CD4-positive, alpha-beta T cell treated with Interleukin-2 at 100 ng/mL for 4 hours (primary cell): ENCODE data around the gene TULP4.
"Not testable (repeated sequence)": the region's sequence is repeated elsewhere in the genome, so short reads cannot be mapped to it uniquely, and the experiment has no call there.

Source experiments
- DNase-seq: peaks from one replicate; pipeline ENCODE4 v3.0.0-alpha.2; 2020; ENCODE audit warnings: low spot score

The TULP4 gene

DNA sequence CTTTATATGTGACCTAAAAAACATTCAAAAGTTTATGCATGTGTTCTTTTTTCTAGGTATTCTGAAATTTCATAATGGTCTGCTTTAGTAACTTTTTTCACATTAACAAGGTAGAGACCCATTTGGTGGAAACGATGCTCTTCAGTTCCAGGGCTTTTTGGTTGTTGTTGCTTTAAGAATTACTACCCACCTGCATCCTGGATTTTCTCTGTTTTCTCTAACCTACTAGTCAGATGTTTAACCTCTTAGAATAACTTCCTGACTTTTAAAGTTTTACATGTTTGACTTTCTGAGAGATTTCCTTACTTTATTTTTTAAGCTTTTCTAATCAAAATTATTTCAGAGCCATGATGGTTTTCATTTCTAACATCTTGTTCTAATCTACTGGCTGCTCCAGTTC is 14.9 kb downstream of the TULP4 start:
- no peak for DNase-seq

DNA sequence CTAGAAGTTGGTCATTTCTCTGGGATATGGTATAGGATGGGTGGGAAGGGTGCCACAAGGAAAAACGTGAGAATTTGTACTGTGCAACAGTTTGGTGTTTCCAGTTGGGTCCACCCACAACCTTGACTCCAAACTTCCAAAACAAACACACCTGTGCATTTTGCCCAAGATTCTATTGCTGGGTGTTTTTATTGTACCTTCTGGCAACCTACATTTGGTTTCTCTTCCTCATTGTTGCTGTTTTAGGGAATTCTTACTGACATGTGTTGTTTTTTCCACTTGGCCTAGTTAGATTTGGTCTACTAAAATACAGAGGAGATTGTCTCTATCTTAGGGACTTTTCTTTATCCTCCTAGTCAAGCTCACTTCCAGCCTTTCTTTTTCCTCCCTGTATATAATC is 16.7 kb downstream of the TULP4 start:
- DNase-seq, result no peak

DNA sequence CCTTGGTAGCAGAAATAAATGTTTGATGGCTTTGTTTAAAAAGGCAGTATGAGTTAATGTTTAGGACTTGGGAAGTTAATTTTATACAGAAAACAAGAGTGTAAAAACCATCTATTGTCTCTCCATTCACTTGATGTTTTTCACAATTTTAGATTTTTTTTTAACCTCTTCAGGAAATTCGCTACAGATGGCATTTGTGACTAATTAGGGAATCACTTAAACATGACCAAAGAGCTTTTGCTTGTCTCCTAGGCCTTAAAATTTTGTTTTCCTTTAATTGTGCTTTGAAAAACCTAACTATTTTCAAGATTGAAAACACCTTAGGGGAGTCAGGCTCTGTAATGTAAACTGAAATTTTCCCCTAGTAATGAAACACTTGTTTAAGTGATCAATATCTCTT is 17.3 kb downstream of the TULP4 start:
- no peak for DNase-seq

DNA sequence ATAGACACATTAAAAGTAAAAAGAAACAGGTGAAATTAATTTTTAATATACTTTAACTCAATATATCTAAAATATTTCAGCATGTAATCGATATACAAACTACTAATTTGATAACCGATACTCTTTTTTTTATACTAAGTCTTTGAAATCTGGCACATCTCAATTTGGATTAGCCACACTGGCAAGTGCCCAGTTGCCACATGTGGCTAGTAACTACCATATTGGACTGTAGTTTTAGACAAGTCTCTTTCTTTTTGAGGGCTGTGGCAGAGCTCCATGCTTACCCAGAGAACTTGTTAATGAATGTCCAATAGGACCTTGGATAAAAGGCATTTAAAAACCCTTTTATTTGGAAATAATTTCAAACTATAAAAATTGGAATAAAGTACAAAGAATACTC is 17.8 kb downstream of the TULP4 start:
- DNase-seq, result no peak

DNA sequence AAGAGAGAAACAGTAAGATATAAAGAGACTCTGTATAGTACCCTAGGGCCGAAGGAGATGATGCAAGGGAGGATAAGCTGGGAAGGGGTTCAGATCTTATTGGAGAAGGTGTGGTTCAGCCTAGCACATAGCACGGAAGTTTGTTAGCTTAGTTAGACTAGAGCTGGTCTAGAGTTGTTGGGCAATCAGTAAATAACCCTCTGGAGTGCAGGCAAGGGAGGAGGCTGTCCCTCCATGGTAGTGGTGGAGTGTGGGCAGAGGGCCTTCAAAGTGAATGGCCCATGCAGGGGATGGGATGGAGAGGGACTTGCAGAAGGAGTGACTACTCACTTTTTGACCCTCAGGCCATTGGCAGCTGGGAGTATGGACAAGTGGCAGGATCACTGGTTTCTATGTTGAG is 20.0 kb downstream of the TULP4 start:
- no peak for DNase-seq

DNA sequence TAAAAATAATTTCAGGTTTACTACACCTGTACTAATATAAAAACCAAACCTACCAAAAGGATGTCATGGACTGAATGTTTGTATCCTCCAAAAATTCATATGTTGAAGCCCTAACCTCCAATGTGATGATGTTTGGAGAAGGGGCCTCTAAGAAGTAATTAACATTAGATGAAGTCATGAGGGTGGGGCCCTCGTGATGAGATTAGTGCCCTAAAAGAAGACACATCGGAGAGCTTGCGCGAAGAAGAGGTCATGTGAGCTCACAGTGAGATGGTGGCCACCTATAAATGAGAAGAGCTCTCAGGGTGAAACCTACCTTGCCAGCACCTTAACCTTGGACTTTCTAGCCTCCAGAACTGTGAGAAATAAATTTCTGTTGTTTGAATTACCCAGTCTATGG is 20.8 kb downstream of the TULP4 start:
- no peak for DNase-seq

DNA sequence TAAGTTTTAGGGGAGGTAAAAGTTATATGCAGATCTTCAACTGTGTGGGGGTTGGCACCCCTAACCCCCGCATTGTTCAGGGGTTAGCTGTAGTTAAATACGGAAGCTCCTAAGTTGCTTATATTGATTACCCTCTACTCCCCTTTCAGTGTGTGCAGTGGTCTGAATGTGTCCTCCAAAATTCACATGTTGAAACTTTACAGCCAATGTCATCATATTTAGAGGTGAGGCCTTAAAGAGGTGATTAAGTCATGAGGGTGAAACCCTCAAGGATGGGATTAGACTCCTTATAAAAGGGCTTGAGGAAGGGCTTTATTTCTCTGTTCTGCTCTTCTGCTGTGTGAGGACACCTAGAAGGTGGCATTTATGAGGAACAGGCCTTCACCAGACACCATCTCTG is 22.3 kb downstream of the TULP4 start:
- DNase-seq, result no peak

DNA sequence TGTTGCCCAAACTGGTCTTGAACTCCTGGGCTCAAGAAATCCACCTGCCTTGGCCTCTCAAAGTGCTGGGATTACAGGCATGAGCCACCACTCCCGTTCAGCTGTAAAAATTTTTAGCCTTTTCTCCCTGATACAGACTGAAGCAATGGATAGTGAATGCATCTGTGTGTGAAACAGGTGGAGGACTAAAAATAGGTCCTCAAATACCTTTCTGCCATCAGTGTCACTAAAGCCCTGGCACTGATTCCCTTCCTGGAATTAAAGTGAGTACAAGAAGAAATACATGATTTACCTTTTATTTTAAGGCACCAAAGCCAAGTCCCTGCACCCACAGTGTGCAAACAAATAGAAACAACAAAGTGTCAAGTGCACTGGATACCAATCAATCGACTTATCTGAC is 25.1 kb downstream of the TULP4 start:
- no peak for DNase-seq

DNA sequence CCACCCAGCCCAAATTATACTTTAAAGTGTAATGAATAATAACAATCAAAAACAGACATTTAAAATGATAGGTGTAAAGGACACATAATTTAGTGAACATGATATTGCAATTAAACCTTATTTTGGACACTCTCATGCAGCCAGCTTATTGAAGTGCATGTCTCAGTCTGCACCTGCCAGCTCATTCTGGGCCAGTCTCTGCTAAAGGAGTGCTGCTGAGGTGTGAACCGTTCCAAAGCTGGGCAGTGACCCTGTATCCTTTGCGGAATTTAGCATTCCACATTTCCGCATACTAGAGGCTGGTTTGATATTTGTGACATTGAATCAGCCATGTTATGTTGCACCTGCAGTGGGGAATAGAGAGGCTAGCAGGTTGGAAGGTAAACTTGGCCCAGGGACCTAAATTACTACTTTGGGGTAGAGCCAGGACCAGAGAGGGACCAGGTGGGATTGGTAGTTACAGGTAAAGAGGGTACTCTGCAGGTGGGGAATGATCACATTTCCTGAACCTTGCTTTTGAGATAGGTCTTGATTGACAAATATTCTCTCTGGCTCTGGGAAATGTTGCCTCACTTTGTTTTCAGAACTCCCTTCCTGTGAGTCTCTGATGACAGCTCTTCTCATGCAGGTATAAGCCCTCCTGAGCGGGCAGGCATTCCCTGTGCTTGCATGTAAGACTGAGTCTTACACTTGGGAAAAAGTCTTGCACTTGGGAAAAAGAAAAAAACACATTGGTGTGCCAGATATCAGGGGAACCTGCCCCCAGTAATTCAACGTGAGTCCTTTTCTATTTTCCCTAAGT is 26.2 kb downstream of the TULP4 start:
- no peak for DNase-seq

DNA sequence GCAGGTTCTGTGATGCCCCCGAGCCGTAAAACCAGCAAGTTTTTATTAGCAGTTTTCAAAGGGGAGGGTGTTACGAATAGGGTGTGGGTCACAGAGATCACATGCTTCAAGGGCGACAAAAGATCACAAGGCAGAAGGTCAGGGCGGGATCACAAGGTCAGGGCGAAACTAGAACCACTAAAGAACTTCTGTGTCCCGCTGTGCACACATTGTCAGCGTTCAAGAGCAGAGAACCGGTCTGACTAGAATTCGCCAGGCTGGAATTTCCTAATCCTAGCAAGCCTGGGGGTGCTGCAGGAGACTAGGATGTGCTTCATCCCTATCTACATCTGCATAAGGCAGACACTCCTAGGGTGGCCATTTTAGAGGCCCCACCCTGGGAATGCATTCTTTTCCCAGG is 26.9 kb downstream of the TULP4 start:
- DNase-seq, result not testable (repeated sequence)

DNA sequence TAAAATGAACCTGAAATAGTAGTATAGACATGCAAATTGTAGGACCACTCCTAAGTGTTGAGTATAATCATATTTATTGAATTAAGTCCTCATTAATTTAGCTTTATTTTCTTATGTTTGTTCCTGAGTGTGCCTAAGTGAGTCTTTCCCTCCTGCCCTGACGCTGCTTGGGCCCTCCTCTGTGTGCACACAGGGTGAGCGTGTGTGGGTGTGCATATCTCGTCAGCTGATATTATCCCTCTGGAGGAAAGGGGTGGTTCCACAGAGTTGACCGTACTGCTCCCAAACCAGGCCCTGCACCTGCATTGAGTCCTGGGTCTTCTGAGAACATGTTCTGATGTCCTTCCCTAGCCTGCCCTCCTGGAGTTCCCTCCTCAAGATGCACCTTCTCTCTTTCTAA is 28.0 kb downstream of the TULP4 start:
- DNase-seq, result no peak

DNA sequence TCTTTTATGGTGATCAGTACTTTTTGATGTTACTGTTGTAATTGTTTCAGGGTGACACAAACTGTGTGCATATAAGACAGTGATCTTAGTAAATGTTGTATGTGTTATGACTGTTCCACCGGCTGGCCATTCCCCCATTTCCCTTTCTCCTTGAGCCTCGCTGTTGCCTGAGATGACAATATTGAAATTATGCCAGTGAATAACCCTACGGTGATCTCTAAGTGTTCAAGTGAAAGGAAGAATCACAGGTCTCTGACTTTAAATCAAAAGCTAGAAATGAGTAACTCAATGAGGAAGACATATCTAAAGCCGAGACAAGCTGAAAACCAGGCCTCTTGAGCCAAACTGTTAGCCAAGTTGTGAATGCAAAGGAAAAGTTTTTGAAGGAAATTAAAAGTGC is 32.3 kb downstream of the TULP4 start:
- DNase-seq, result no peak

DNA sequence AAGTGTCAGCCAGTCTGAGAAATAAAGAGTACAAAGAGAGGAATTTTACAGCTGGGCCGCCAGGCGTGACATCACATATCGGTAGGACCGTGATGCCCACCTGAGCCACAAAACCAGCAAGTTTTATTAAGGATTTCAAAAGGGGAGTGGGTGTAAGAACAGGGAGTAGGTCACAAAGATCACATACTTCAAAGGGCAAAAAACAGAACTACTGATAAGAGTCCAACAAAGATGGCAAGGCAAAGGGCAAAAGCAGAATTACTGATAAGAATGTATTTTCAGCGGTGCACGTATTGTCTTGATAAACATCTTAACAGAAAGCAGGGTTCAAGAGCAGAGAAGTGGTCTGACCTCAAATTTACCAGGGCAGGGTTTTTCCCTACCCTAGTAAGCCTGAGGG is 33.2 kb downstream of the TULP4 start:
- DNase-seq, result not testable (repeated sequence)

DNA sequence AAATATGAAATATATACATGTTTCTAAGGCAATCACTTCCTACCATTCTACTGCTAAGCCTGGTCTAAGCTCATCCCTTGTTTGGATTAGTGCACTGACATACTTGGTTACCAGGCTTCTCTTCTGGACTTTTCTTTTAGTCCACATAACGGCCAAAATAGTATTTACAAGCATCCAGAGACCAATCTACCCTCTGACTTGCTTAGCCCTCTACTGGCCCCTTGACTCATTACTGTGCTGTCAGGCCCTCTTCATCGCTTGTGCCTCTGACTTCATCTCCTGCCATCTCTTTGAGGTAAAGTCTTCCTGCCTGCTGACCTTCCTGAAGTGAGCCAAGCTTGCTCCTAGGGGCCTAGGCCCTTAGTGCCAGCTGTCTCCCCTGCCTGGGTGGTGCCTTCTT is 35.1 kb downstream of the TULP4 start:
- DNase-seq, result no peak

DNA sequence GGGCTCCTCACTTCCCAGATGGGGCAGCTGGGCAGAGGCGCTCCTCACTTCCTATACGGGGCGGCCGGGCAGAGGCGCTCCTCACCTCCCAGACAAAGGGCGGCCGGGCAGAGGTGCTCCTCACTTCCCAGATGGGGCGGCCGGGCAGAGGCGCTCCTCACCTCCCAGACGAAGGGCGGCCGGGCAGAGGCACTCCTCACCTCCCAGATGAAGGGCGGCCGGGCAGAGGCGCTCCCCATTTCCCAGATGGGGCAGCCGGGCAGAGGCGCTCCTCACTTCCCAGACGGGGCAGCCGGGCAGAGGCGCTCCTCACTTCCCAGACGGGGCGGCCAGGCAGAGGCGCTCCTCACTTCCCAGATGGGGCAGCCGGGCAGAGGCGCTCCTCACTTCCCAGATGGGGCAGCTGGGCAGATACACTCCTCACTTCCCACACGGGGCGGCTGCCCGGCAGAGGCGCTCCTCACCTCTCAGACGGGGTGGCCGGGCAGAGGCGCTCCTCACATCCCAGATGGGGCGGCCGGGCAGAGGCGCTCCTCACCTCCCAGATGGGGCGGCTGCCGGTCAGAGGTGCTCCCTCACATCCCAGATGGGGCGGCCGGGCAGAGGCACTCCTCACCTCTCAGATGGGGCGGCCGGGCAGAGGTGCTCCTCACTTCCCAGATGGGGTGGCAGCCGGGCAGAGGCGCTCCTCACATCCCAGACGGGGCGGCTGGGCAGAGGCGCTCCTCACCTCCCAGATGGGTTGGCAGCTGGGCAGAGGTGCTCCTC is 36.7 kb downstream of the TULP4 start:
- not testable (repeated sequence) for DNase-seq

DNA sequence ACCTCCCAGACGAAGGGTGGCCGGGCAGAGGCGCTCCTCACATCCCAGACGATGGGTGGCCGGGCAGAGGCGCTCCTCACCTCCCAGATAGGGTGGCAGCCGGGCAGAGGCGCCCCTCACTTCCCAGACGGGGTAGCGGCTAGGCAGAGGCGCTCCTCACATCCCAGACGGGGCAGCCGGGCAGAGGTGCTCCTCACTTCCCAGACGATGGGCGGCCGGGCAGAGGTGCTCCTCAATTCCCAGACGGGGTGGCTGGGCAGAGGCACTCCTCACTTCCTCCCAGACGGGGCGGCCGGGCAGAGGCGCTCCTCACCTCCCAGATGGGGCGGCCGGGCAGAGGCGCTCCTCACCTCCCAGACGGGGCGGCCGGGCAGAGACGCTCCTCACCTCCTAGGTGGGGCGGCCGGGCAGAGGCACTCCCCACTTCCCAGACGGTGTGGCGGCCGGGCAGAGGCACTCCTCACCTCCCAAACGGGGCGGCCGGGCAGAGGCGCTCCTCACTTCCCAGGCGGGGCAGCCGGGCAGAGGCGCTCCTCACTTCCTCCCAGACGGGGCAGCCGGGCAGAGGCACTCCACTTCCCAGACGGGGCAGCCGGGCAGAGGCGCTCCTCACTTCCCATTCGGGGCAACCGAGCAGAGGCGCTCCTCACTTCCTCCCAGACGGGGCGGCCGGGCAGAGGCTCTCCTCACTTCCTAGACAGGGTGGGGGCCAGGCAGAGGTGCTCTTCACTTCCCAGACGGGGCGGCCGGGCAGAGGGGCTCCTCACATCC is 37.4 kb downstream of the TULP4 start:
- DNase-seq, result not testable (repeated sequence)

DNA sequence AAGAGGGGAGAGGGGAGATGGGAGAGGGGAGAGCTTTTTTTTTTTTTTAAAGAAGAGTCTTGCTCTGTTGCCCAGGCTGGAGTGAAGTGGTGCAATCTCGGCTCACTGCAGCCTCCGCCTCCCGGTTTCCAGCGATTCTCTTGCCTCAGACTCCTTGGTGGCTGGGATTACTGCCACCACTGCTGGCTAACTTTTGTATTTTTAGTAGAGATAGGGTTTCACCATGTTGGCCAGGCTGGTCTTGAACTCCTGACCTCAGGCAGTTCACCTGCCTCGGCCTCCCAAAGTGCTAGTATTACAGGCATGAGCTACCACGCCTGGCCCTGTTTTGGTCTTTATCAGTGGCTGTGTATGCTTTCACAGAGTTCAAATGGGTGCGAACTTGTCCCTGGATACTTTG is 38.5 kb downstream of the TULP4 start:
- DNase-seq, result not testable (repeated sequence)

DNA sequence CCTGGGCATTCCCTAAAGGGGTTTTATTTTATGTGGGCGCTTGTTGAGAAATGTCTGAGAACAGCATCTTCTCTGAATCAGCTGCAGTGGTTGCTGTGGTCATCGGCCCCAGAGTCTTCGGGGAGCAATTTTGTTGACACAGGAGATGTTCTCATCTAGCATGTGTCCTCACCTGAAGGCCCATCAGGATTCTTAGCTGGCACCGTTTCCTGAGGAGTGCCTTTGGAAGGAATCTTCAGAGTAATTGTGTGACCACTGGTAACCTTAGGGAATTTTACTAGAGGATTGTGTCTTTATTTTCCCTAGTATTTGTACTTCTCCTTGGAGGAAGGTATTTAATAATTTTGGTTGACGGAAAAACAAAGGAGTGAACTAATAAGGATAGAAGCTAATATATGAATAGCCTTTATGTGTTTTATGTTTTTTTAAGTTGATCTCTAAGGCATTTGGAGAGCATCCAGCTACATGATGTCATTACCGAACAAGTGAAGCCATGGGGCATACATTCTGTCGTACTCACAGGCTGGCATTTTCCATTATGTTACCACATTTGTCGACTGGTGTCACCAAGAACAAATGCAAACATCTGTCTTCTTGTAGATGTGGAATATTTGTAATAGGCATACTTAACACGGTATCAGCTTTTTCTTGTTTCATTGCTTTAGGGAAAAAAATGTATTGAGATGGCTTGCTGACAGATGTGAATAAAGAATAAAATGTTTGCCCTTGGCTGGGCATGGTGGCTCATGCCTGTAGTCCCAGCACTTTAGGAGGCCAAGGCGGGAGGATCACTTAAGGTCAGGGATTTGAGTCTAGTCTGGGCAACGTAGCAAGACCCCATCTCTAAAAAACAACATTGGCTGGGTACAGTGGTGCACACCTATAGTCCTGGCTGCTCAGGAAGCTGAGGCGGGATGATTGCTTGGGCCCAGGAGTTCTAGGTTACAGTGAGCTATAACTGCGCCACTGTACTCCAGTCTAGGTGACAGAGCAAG is 41.9 kb downstream of the TULP4 start:
- no peak for DNase-seq

DNA sequence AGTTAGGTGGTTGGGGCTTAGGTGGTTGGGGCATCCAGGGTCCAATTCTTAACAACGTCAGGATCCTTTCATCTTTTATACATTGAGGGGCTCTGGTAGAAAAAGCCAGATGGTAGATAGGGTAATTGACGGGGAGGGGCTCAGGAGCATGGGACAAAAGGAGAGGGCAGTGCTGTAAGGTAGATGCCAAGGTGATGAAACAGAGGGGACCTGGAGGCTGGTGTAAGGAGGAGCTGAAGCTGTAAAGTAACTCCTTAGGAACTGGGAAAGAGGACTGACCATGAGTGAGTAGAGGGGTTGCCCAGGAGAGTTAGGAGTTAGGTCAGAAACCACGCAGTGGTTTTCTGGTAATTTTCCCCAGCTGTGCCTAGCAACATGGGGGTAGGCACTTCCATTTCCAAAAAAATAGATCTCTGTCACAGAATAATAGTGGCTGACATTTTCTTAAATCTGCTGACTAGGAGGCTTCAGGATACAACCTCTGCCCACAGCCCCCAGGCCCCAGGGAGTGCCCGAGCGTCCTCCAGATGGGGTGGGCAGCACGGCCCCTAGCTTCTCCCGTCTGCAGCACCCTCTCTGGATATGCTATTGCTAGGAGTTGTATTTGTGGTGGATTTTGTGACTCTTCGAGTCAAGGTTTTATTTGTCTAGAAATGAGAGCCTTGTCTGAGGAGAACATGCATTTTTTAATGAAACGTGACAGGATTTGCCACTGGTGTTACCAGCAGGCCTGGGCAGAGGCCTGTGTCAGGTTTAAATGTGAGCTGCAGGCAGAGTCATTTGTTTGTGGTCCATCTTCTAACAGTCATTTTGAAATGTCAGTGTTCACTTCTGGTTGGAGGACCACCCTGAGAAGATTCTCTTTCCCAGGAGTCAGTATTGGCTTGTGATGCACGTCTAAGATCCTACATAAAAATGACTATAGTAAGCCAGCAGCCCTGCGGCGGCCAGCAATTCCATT is 44.6 kb downstream of the TULP4 start:
- no peak for DNase-seq

DNA sequence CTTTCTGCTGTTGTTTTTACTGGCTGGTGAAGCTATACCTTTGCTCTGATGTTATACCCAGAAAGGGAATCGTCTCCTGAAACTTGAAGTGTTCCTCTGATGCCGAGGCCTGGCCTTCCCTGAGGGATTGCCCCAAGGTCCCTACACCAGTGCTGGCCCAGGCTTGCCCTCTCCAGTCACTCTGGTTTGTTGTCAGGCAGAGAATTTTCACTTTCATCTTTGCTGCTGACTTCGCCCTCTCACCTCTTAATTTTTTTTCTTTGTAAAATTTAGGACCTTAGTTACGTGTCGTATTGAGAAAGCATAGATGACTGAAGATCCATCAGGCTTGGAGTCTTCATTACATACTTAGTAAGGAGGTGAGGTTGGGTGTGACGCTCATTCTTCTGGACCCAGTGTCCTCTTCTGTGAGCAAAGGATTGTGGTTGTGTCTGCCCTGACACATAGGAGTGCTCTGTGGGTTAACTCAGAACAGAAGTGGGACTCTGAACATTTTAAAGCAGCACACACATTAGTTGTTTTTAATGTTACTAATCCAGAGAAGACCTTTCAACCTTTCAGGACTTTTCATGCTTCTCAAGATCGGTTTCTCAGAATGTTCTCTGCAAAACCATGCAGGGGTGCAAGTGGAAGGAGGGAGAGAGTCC is 45.4 kb downstream of the TULP4 start:
- DNase-seq, result no peak
